AG20443 (cell line): ENCODE measurements around the gene RFX7.
"Not testable (repeated sequence)": the region's sequence is repeated elsewhere in the genome, so short reads cannot be mapped to it uniquely, and the experiment has no call there.

ENCODE experiments used
- DNase-seq: peaks from one replicate; pipeline ENCODE4 v3.0.0; 2012; ENCODE audit warnings: low spot score, mixed read lengths

Gene RFX7

GRCh38 chr15:56243163-56244037 lies at the start of gene RFX7:
TSS of gene RFX7 (minus strand) at chr15:56243879. CDS start at chr15:56243285, 594 bp downstream.
- peak; percentile 94 for DNase-seq

- DNase-seq: no peak
These were observed 49.1 kb upstream of the RFX7 start for GRCh38 chr15:56292546-56293316.

GRCh38 chr15:56291741-56292140 lies 48.1 kb upstream of the RFX7 start:
- no peak for DNase-seq

GRCh38 chr15:56286213-56286612 lies 42.5 kb upstream of the RFX7 start:
- DNase-seq: no peak

- DNase-seq: no peak
These were observed 37.5 kb upstream of the RFX7 start for GRCh38 chr15:56281145-56281544.

GRCh38 chr15:56273724-56274123 lies 30.0 kb upstream of the RFX7 start:
- DNase-seq: no peak

- DNase-seq: no peak
These were observed 28.8 kb upstream of the RFX7 start for GRCh38 chr15:56272454-56272853.

GRCh38 chr15:56266465-56266864 lies 22.8 kb upstream of the RFX7 start:
- DNase-seq: not testable (repeated sequence)

GRCh38 chr15:56261854-56262509 lies 18.3 kb upstream of the RFX7 start:
- DNase-seq: peak; percentile 49

- DNase-seq: not testable (repeated sequence)
These were observed 13.6 kb upstream of the RFX7 start for GRCh38 chr15:56257306-56257705.

- DNase-seq: no peak
These were observed 10.6 kb upstream of the RFX7 start for GRCh38 chr15:56254265-56254664.

- DNase-seq: peak; percentile 16
These were observed 8.7 kb upstream of the RFX7 start for GRCh38 chr15:56252386-56252785.

- DNase-seq: no peak
These were observed 7.8 kb upstream of the RFX7 start for GRCh38 chr15:56251315-56252095.

GRCh38 chr15:56250626-56251025 lies 6.9 kb upstream of the RFX7 start:
- DNase-seq: no peak

- peak; percentile 44 for DNase-seq
These were observed 5.4 kb upstream of the RFX7 start for GRCh38 chr15:56249092-56249491.

GRCh38 chr15:56248311-56248992 lies 4.8 kb upstream of the RFX7 start:
- DNase-seq: no peak

GRCh38 chr15:56247266-56247665 lies 3.6 kb upstream of the RFX7 start:
- DNase-seq: no peak

- peak; percentile 91 for DNase-seq
These were observed 2.5 kb upstream of the RFX7 start for GRCh38 chr15:56245871-56246814.

GRCh38 chr15:56244811-56245576 lies 1.3 kb upstream of the RFX7 start:
- no peak for DNase-seq
